HG03457 (cell line): ENCODE data around the gene CAMSAP2.

Experiments
- ATAC-seq: cut with Tn5 transposase; IDR thresholded peaks from one replicate; pipeline ENCODE4 v1.9.1; 2021; ENCODE audit warnings: moderate number of reproducible peaks; ENCODE audit not compliant: unreplicated experiment

The CAMSAP2 gene

DNA sequence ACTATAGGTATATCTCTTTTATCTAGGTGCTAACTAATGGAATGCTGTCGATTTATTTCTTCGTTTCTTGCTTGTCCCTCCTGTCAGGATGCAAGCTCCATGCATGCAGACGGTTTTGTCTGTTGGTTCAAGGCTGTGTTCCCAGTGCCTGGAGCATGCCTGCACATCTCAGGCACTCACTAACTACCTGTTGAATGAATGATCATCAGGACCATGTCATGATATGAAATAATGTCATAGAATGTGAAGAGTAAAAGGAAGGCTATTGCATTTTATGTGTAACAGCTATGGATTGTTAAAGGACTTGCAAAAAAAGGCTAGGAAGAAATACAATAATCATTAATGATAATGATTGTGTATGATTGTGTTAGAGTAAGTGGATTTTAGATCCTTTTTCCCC, 138.3 kb downstream of the CAMSAP2 start:
- ATAC-seq: no peak

DNA sequence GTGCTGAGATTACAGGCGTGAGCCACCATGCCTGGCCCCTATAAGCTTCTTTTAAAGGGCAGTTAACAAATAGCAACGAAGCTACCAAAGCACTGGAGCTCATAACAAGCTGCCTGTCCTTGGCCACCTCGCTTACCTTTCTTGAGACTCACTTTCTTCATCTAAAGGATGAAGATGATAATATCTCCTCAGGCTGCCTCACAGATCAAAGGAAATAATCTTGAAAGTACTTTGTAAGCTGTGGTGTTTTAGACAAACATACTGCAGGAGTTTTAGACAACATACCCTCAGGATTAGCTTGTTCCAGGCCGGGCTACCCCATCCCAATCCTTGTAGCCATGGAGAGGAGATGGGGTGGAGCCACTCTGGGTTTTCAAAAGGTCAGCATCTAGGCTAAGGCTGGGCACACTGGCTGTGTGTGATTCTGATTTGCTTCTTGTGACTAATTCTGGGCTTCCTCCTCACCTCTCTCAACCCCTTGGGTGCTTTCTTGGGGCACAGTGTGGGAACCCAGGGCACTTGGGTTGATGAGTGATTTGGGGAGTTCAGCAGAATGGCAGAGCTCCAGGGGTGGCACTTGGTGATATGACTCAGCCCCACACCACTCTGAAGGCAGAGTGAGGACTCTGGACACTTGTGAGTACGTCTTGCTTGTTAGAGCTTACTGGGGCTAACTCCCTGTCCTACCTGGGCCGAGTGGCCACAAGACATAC, 139.3 kb downstream of the CAMSAP2 start:
- ATAC-seq: peak; percentile 67

DNA sequence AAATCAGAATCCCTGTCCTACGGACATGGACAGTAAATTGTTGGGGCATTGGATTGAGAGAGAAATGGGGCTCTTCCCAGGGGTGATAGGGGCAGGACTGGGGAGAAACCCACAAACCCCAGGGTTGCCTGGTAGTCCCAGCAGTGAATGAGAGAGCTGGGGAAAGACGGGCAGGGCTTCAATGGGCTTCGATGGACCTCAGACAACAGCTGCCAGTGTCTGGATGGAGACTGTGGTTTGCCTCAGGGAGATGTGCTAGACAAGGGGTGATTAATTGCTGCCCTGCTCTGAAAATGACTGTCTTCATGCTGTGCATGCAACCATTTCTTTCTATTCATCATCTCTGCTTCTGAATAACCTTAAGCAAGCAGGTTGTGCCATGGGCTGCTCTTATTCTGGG, 141.5 kb downstream of the CAMSAP2 start:
- ATAC-seq: no peak

DNA sequence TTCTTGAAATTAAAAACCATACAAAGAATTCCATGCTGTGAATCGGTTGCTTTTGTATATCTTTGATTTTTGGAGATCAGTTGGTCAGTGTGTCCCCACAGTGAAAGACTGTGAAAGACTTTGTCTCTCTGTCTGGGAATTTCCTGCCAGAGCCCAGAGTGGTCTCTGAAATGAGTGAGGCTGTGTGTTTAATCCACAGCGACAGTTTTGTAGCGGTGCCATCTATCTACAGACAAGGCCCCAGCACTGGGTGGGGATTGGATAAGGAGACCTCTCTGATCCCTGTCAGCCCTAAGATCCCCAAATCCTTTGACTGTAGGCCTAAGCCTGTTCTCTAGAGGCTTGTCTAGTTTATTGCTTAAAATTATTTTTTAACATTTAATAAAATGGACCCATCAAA, 144.4 kb downstream of the CAMSAP2 start:
- no peak for ATAC-seq

DNA sequence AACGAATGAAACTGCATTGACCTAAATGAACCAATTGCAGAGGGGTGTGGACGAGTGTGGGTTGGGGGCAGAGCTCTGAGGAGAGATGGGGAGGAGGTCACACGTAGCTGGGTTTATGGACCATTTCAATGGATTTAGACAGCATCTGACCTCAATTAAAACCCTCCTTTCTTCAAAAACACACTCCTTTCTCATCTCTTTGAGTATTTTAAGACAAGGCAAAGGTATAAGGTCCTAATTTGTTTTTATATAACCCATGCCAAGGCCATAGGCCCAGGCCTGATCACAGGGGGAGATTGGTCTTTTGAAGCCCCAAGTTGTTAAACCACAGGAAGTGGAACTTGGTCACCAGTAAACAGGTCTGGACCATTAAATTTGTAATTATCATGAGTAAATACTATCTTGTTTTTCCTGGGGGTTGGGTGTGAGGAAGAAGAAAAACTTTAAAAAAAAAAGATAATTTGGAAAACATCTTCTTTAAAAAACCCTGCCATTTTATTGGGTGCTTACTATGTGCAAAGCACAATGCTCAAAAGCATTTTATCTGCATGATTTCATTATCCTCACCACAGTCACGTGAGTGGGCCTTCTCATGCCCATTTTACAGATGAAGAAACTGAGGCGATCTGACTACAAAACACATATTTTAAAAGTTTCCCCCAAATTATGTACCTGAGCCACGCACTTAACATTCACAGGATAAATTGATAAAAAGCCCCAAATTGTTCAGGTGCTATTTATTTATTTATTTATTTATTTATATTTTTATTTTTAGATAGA, 147.1 kb downstream of the CAMSAP2 start:
- no peak for ATAC-seq

DNA sequence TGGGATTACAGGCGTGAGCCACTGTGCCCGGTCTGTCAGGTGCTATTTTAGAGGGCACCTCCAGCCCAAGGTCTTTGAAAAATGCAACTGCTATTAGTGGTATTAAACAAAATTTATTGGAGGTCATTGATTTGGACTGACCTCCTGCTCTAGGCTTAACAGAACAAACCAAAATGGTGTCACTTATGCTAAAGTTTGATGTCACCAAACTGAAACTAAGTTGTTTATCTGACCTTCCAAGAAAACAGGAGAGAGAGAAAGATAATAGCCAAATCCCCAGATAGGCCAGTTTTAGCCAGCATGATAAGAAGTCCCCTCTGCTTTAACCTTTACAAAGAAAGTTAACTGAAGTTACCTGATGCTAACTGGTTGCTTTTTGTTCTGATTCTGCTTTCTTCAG, 147.9 kb downstream of the CAMSAP2 start:
- ATAC-seq: no peak

DNA sequence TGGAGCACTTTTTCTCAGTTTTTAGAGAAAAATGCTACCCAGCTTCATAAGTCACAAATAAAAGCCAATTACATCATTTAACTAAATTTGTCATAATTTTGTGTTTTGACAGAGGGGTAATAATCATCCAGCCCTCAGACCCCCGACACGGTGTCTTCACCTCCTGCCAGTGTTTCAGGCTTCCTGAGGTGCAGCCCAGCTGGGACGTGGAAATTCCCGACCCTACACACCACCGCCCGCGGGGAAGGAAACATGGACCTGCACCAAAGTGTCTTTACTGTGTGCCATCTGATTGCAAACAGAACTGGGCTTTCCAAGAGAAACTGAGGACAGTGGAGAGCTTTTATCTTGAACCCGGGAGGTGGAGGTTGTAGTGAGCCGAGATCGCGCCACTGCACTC, 148.3 kb downstream of the CAMSAP2 start:
- no peak for ATAC-seq

DNA sequence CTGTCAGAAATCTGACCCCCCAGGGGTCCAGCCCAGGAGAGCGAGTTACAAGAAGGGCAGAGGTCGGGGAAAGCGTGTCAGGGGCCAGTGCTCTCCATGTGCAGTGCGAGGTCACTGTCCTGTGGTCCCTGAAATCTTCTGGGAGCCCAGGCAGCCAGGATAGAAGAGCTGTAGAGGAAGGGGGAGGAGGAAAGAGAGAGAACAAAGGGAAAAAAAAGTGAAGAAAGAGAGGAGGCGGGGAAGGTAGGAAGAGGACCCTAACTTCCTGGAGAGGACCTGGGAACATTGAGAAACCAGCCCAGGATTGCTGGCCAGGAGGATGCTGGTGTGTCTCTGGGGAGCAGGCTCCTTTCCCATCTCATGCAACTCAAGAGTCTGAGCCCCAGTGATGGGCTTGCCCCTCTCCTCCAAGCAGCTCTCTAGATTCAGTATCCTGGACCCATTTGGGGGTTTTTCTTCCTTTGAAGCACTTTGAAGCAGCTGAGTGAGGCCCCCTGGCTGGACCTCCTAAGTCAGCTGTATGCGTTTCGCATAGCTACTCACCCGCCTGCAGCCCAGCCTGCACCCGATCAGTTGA, 149.2 kb downstream of the CAMSAP2 start:
- no peak for ATAC-seq

DNA sequence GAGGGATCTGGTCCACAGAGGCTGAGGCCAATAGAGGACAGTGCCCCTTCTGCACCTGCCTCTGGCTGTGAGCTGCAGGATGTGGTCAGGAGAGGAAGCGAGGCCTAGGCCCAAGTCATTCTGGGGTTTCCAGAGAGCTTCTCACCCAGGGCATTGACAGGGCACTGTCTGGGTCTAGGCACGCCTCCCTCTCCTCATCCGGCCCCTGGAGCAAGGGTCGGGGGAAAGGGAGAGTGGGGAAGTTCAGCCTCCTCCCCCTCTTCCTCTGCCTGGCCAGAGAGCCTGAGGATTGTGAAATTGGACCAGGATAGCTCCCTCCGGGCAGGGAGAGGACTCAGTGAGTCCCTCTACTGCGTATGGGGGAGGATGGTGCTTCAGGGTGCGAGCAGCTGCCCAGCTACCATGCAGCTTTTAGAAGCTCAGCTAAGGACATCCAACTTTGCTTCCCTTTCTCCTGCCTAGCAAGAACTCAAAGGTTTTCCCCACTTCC, 149.7 kb downstream of the CAMSAP2 start:
- peak; percentile 83 for ATAC-seq

DNA sequence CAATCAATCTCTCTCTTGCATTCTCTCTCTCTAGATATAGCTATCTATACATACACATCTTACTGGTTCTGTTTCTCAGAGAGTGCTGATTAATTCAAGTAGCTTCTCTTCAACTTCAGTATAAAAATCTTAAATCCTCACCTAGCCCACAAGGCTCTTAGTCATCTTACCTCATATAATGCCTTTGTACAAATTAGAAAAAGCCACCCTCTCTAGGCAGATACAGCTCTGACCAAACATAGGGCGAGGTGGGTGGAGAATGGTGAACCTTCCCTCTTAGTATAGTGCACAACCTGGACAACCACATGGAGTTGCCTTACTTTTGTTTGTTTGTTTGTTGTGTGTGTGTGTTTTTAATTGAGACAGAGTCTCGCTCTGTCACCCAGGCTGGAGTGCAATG, 150.9 kb downstream of the CAMSAP2 start:
- ATAC-seq: no peak

DNA sequence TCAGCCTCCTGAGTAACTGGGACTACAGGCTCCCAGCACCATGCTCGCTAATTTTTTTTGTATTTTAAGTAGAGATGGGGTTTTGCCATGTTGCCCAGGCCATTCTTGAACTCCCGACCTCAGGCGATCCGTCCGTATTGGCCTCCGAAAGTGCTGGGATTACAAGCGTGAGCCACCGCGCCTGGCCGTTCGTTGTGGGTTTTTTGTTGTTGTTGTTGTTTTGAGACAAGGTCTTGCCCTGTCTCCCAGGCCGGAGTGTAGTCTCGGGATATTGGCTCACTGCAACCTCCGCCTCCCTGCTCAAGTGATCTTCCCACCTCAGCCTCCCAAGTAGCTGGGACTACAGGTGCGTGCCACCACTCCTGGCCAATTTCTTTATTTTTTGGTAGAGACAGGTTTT, 151.3 kb downstream of the CAMSAP2 start:
- ATAC-seq: no peak

DNA sequence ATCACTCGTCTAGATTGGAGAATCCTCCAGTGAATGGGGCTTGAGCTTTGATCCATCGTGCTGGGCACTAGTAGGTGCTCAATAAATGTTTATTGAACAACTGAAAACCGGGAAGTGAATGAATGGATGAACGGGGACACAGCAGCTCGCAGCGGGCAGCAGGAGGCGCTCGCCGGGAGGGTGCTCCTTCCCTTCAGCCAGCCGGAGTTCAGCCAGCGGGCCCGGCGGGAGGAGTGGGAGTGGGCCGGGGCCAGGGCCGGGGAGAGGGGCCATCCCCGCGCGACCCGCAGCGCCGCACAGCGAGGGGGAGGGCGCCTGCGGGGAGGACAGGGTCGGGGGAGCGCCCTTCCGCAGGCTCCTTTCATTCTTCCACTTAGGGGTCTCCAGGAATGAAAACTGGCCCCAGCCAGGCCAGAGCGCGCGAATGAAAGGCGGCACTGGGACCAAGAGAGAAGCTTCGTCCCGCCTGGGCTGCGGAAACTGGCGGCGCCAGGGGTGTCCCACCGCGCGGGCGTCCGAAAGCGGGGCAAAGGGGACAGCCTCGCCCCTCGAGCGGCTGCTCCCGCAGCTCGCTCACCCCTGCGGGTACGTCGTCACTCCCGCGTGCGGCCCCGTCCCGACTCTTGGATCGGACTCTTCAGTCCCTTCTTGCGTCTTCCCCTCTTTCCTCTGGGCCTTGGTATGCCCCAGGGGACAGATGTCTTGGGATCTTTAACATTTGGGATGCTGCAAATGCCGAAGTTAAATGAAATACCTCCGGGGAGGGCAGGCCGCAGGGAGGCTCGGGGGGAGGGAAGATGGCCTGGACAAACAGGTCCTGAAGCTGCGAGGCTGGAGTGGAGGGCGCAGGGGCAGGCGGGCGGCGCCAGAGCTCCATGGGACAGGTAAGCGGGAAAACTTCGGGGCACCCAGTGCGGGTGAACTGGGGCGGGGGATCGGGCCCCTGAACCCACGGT, 152.4 kb downstream of the CAMSAP2 start:
- ATAC-seq: no peak

DNA sequence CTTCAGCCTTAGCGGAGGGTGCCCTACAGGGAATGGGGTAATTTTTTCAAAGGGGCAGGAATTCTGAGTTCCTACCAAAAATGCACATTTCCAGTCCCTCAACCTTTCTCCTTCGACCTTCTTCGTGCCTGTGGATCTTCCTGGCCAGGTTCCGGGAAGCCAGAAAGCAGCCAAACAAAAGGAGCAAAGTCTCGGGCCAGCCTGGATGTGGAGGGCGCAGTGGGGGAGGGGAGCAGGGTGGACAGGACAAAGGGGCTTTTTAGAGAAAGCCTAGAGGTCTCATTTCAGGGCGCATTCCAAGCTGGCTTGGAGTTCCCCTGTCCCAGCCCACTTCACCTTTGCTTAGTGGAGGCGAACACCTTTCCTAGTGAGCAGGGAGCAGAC, 153.1 kb downstream of the CAMSAP2 start:
- no peak for ATAC-seq

DNA sequence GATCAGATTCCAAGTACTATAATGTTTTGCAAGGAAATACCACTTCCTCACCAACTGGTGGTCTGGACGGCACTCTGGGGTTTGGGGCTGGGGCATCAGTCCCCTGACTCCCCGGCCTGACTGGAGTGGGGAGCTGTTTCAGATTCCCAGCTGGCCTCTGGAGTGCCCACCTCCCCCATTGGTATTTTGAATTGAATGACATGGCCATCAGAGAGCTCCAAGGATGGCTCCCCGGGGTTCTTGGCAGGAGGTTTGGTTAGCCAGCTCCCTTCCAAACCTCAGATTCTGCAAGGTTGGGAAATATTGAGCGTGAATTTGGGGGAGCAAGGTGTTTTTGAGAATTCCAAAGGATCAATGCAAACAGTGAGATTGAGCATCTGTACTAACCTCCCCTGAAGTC, 153.9 kb downstream of the CAMSAP2 start:
- no peak for ATAC-seq

DNA sequence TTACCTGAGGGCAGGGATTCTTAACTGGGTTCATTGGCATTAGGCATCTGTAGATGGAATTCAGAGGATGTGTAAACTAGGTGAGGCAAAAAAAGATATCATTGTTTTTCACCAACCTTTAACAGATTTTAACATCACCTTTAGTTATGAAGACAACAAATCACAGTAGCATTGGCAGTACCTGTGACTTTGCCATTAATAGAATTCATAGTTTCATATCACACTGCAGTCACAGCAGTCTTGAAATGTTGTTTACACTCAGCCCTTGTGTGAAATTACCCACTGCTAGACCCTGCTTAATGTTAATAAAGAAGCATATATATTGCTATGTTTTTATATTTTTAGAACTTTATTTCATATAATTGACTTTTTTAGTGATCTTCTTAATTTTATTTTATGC, 154.3 kb downstream of the CAMSAP2 start:
- ATAC-seq: no peak

DNA sequence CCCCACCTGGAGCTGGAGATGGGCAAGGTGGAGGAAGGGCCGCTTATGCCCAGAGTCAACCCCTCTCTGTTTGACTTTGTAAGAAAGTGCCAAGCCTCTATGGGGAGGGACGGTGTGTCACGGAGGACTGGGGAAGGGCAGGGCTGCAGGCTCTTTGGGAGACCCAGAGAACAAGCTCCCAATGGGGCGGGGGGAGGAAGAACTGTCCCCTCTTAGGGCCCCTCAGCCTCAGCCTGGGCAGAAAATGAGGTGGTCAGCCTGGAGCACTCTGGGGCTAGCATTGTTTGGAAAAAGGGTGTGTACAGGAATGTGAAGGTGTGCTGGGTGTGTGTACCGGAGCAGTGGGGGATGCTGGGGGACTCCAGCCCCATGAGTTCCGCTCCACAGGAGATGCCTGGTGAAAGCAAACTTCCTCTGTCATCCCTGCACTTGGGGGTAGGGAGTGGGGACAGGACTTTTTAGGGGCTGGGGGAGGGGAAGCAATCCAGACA, 154.8 kb downstream of the CAMSAP2 start:
- no peak for ATAC-seq

DNA sequence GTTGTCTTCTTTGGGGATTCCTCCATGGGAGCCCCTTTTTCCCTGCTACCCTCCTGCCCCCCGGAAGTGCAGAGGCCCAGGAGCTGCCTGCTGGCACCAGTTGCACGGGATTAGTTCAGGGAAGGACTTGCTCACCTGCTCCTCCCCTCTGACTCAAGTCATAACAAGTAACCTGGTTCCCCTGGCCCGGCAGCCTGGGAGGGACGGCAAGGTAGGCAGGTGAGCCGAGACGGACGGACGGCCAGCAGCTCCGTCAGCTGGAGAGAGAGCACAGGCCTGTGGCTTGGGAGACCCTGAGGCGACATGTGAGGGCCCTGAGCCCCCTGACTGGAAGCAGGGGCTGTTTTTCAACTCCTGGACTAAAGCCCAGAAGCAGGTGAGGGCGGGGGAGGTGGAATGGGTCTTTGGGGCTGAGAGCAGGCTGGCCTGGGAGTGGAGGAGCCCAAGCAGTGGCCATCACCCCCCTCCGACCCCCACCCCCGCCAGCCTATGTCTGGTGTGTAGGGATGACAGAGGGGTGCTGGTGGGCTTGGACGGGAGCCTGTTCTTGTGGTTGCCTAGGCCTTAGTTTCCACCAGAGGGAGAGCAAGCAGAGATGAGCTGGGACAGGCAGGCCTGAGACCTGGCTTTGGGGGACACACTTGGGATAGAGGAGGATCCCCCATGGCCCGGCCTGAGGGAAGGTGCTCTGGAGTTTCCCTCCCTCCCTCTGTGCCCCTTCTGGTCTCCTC, 156.2 kb downstream of the CAMSAP2 start, which contains the start of gene INAVA:
Gene INAVA, plus strand, starts transcription at position 189 of the 731 bp plus-strand sequence. CDS start 3,501 bp downstream, outside the sequence.
- no peak for ATAC-seq

DNA sequence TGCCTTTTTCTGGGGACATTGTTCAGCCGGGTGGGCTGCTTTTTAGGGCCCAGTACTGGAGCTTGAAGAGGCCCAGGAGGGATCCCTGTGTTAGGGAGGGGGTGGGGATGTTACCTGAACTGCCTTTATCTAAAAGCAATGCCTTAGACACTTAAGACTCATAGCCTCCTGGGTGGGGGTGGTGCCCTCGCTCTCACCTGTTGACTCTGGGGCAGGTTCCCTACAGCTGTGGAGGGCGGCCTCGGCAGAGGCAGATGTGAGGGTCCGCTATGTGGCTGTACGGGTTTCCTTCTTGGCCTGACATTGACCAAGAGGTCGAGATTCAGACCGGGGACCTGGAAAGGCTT, 156.7 kb downstream of the CAMSAP2 start:
- no peak for ATAC-seq

DNA sequence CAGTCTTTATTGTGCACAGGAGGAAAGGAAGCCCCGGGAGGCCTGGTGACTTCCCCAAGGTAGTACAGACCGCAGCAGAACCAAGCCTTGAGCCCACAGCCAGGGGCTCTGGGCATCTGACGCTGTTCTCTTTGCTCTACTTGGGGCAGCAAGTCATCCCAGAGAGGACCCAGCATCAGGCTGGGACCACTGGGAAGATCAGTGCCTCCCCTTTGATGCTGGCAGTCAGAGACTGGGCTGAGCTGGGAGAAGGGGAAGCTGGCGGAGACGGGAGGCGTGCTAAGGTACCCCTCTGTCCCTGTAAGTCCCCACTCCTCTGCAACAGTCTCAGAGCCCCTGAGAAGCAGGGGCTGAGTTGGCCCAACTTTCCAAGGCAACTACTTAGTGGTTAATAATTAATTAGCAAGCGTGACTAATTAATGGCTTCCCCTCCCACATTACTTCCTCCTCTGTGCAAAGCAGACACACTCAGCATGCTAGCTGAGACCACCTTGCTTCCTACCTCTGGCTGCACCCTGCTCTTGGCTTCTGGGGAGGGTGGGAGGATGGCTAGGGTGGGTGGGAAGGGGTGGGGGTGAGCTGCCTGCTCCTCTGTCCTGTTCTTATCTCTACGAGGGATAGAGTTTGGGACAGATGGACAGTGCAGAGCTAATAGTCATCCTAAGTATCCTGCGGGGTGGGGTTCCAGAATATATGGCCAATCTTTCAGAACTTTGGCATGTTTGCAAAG, 157.3 kb downstream of the CAMSAP2 start:
- ATAC-seq: no peak
